Measurements from ENCODE around the gene SNX1. TPM values are rescaled to one million over a fixed set of nuclear protein-coding genes. Genes with fewer than 3 reads are reported as not detected.
A peak's percentile ranks its signal among the peaks of the same experiment; 100 is the strongest.
"Not testable (repeated sequence)": the region's sequence is repeated elsewhere in the genome, so short reads cannot be mapped to it uniquely, and the experiment has no call there.

Gene SNX1
- total RNA-seq, 2 donors from 2014 or later: 54.5 to 63.0 TPM

DNA sequence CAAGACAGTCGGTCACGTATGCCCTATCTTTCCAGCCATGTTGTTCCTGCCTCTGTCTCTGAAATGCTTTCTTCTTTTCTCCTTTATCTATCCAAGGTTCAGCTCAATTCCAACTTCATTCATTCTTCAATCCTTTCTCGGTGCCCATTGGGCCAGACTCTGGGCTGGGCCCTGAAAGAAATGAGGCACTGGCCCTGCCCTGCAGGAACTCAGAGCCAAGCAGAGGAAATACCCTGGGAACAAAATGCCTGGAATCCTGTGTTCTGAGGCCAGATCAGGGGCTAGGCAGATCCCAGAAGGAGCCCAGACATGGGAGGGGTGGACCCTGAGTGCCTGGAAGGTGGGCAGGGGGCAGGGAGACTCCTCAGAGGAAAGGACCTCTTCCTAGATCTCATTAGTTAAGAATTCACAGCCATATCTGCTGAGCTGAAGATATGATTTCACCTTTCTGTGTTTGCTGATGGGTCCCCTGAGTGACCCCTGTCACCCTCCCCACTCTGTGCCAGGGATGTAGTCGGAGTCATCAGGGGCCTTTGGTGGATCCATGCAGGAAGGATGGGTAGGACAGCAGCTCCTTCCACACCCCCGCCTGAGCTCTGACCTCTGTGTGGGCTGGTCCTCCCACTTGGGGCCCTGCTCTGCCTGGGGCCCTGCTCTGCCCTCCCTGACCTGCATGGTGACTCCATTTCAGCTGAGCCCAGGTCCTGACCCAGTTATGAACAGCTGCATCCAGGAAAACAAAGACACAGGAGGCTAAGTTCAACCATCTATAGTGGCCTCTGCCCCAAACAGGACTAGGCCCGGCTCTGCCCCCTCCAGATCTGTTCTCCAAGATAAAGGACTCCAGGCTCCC, 44.1 kb upstream of the SNX1 start:
- Histone ChIP-seq H3K27ac (ENCODE audit: low read depth, low read length) (no peak overlapping the region), H3K4me3 (ENCODE audit: low read length) (no peak overlapping the region), H3K4me1 (ENCODE audit: control insufficient read depth, insufficient read depth, low read length) (no peaks in the 10 kb centered on the region), H3K9me3 (ENCODE audit: control insufficient read depth, low read length) (no peaks in the 10 kb centered on the region), H3K36me3 (ENCODE audit: control insufficient read depth, insufficient read depth, low read length) (no peaks in the 10 kb centered on the region), H3K9ac (ENCODE audit: extremely low read depth, low read length, poor library complexity, severe bottlenecking) (no peak overlapping the region), H3K27me3 (ENCODE audit: control insufficient read depth, insufficient read depth, low read length, poor library complexity, severe bottlenecking) (peaks cover 19% of the 10 kb centered on the region)
- Mint-ChIP-seq H3K4me1 (peaks cover 5% of the 10 kb centered on the region), H3K4me3 (no peak overlapping the region), H3K36me3 (ENCODE audit: low read depth) (no peaks in the 10 kb centered on the region), H3K9me3 (no peaks in the 10 kb centered on the region), H3K27me3 (ENCODE audit: insufficient read depth) (peaks cover 21% of the 10 kb centered on the region), H3K27ac (no peak overlapping the region)
- TF ChIP-seq CTCF (conservative IDR thresholded peaks at IDR 0.05): no peak
- DNase-seq: no peak
- WGBS, 2 experiments (ENCODE audit: insufficient coverage in 1 of 2, insufficient read length in 1 of 2): 81 to 91% methylated on average over 3 to 6 of the region's 6 CpGs

DNA sequence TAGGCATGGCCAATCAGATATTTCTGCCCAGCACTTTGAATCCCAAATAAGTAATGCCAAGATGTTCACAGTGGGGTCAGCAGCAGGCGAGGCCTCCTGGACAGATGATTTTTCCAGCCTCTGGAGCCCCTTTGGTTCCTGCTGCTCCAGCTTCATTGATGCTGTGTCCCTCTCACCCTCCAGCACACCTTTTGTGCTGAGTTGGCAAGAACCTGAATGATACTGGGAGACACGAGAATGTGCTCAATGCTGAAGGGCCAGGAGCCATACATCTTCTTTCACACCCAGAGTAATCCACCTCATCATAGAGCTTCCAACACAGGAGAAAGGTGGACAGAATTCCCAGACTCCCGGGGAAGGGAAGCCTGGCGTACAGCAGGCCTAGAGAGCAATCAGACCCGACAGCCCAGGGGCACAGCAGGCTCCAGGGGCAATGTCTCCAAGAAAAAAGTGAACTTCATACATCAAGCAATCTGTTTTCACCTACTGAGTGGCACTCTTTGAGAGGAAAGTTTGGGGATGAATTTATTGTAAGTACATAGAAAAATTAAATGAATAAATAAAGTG, 42.8 kb upstream of the SNX1 start:
- H3K27ac Mint-ChIP-seq: peak overlapping the region; percentile 30
- no peak for DNase-seq
- no peaks in the 10 kb centered on the region for H3K9me3 ChIP-seq (ENCODE audit: control insufficient read depth, low read length)
- WGBS, 2 experiments (ENCODE audit: insufficient coverage in 1 of 2, insufficient read length in 1 of 2): 86 to 89% methylated on average over 1 to 5 of the region's 5 CpGs
- H3K36me3 ChIP-seq (ENCODE audit: control insufficient read depth, insufficient read depth, low read length): no peaks in the 10 kb centered on the region
- H3K27me3 ChIP-seq (ENCODE audit: control insufficient read depth, insufficient read depth, low read length, poor library complexity, severe bottlenecking): peaks cover 6% of the 10 kb centered on the region
- H3K36me3 Mint-ChIP-seq (ENCODE audit: low read depth): no peaks in the 10 kb centered on the region
- H3K4me1 Mint-ChIP-seq: peaks cover 1% of the 10 kb centered on the region
- H3K9ac ChIP-seq (ENCODE audit: extremely low read depth, low read length, poor library complexity, severe bottlenecking): no peak overlapping the region
- no peaks in the 10 kb centered on the region for H3K4me1 ChIP-seq (ENCODE audit: control insufficient read depth, insufficient read depth, low read length)
- no peaks in the 10 kb centered on the region for H3K9me3 Mint-ChIP-seq
- no peak overlapping the region for H3K27ac ChIP-seq (ENCODE audit: low read depth, low read length)
- TF ChIP-seq CTCF (conservative IDR thresholded peaks at IDR 0.05): no peak
- no peak overlapping the region for H3K4me3 Mint-ChIP-seq
- H3K4me3 ChIP-seq (ENCODE audit: low read length): no peak overlapping the region
- peaks cover 8% of the 10 kb centered on the region for H3K27me3 Mint-ChIP-seq (ENCODE audit: insufficient read depth)

GRCh38 chr15:64053674-64054073, 42.1 kb upstream of the SNX1 start:
- H3K4me1 ChIP-seq (ENCODE audit: control insufficient read depth, insufficient read depth, low read length); H3K9ac ChIP-seq (ENCODE audit: extremely low read depth, low read length, poor library complexity, severe bottlenecking); H3K27ac Mint-ChIP-seq; H3K27me3 Mint-ChIP-seq (ENCODE audit: insufficient read depth); H3K36me3 ChIP-seq (ENCODE audit: control insufficient read depth, insufficient read depth, low read length); H3K4me3 Mint-ChIP-seq; H3K27me3 ChIP-seq (ENCODE audit: control insufficient read depth, insufficient read depth, low read length, poor library complexity, severe bottlenecking); H3K27ac ChIP-seq (ENCODE audit: low read depth, low read length); H3K36me3 Mint-ChIP-seq (ENCODE audit: low read depth); H3K9me3 ChIP-seq (ENCODE audit: control insufficient read depth, low read length); DNase-seq; H3K4me1 Mint-ChIP-seq; H3K9me3 Mint-ChIP-seq; H3K4me3 ChIP-seq (ENCODE audit: low read length): not testable (repeated sequence)
- 90 to 91% methylated on average over 8 to 12 of the region's 12 CpGs for WGBS, 2 experiments (ENCODE audit: insufficient coverage in 1 of 2, insufficient read length in 1 of 2)
